Hematopoietic multipotent progenitor cell treated with erythropoietin and hydrocortisone succinate and interleukin-3 and kit ligand, for 6 days (in vitro differentiated cells): Measurements from ENCODE around the gene ZNF451.

Experiments
- DNase-seq: peaks from one replicate; pipeline ENCODE4 v3.0.0-alpha.2; 2015

The ZNF451 gene

GRCh38 chr6:57097596-57097995 lies 7.6 kb downstream of the ZNF451 start:
- DNase-seq: no peak

GRCh38 chr6:57102976-57103375 lies 13.0 kb downstream of the ZNF451 start:
- DNase-seq: no peak

- peak; percentile 24 for DNase-seq
These were observed 14.3 kb downstream of the ZNF451 start for GRCh38 chr6:57104336-57104735.

GRCh38 chr6:57106990-57107389 lies 17.0 kb downstream of the ZNF451 start:
- DNase-seq: no peak

GRCh38 chr6:57108691-57109090 lies 18.7 kb downstream of the ZNF451 start:
- DNase-seq: no peak

GRCh38 chr6:57109880-57110279 lies 19.9 kb downstream of the ZNF451 start:
- DNase-seq: no peak

GRCh38 chr6:57113105-57113504 lies 23.1 kb downstream of the ZNF451 start:
- DNase-seq: no peak

- DNase-seq: no peak
These were observed 26.8 kb downstream of the ZNF451 start for GRCh38 chr6:57116776-57117175.

- no peak for DNase-seq
These were observed 27.8 kb downstream of the ZNF451 start for GRCh38 chr6:57117796-57118195.

GRCh38 chr6:57123111-57123510 lies 33.1 kb downstream of the ZNF451 start:
- no peak for DNase-seq

- DNase-seq: no peak
These were observed 37.8 kb downstream of the ZNF451 start for GRCh38 chr6:57127763-57128162.

GRCh38 chr6:57130661-57131177 lies 40.7 kb downstream of the ZNF451 start:
- DNase-seq: no peak

- DNase-seq: no peak
These were observed 45.0 kb downstream of the ZNF451 start for GRCh38 chr6:57134954-57135353.

GRCh38 chr6:57135885-57136284 lies 45.9 kb downstream of the ZNF451 start:
- no peak for DNase-seq

- DNase-seq: no peak
These were observed 47.4 kb downstream of the ZNF451 start for GRCh38 chr6:57137350-57137749.

- DNase-seq: no peak
These were observed 48.0 kb downstream of the ZNF451 start for GRCh38 chr6:57138026-57138425.

GRCh38 chr6:57141451-57142177 lies 51.6 kb downstream of the ZNF451 start:
- no peak for DNase-seq

GRCh38 chr6:57142178-57142525 lies 52.2 kb downstream of the ZNF451 start:
- no peak for DNase-seq

- no peak for DNase-seq
These were observed 53.7 kb downstream of the ZNF451 start for GRCh38 chr6:57143690-57144089.

- DNase-seq: no peak
These were observed 57.4 kb downstream of the ZNF451 start for GRCh38 chr6:57147401-57147800.

- peak; percentile 30 for DNase-seq
These were observed 58.2 kb downstream of the ZNF451 start for GRCh38 chr6:57147955-57148858.

GRCh38 chr6:57158658-57159057 lies 68.7 kb downstream of the ZNF451 start:
- no peak for DNase-seq

- no peak for DNase-seq
These were observed 69.1 kb downstream of the ZNF451 start for GRCh38 chr6:57159127-57159526.

- DNase-seq: no peak
These were observed 72.0 kb downstream of the ZNF451 start for GRCh38 chr6:57162028-57162427.
